Tibial artery (tissue), 4 donors: ENCODE data around the gene INHBE.
"Not testable (repeated sequence)": the region's sequence is repeated elsewhere in the genome, so short reads cannot be mapped to it uniquely, and the experiment has no call there.

Experiments
- DNase-seq, 2 donors: peaks; one replicate each; pipeline ENCODE4 v3.0.0-alpha.2; 2019
- H3K27ac ChIP-seq, 2 donors: fragments of 200-600 bp; sonication (generic) in 1 of 2; 1 replicate in 1 of 2; 2 replicates in 1 of 2; pipeline ENCODE4 v1.5.1; 2018 to 2019; ENCODE audit warnings: mild to moderate bottlenecking in 1 of 2
- H3K27me3 ChIP-seq, 2 donors: fragments of 200-600 bp; sonication (generic) in 1 of 2; one replicate each; pipeline versions ENCODE4 v1.5.1 to v1.6.0; 2016 to 2019
- H3K36me3 ChIP-seq, 3 donors: fragments of 200-600 bp; sonication (generic) in 2 of 3; one replicate each; pipeline ENCODE4 v1.5.1; 2016 to 2019; ENCODE audit warnings: mild to moderate bottlenecking in 2 of 3
- H3K4me1 ChIP-seq, 4 donors: fragments of 200-600 bp; sonication (generic) in 2 of 4; 1 replicate in 3 of 4; 2 replicates in 1 of 4; pipeline ENCODE4 v1.5.1; 2016 to 2019
- H3K4me3 ChIP-seq, 2 donors: fragments of 200-600 bp; sonication (generic) in 1 of 2; 1 replicate in 1 of 2; 2 replicates in 1 of 2; pipeline ENCODE4 v1.5.1; 2018 to 2019; ENCODE audit warnings: mild to moderate bottlenecking in 2 of 2
- H3K9me3 ChIP-seq, 3 donors: fragments of 200-600 bp; sonication (generic) in 1 of 3; one replicate each; pipeline ENCODE4 v1.5.1; 2016 to 2019
- CTCF ChIP-seq, 2 experiments: fragments of 200-600 bp in 1 of 2; fragments of 450-650 bp in 1 of 2; IDR thresholded peaks; one replicate each; pipeline ENCODE4 v1.5.1; 2017 to 2019; ENCODE audit warnings: antibody characterized with exemption in 2 of 2, mild to moderate bottlenecking in 1 of 2, moderate library complexity in 1 of 2
- intact Hi-C: fragments of 100-400 bp; cut with DNase I; formaldehyde crosslinking; loops from one replicate; pipeline ENCODE4 v1.15.0; 2023; ENCODE audit warnings: low total_unique reads

INHBE gene

GRCh38 chr12:57491393-57492280 is 36.5 kb downstream of the INHBE start:
- Histone ChIP-seq H3K27me3 (no peaks in the 10 kb centered on the region), H3K4me3 (no peak overlapping the region), H3K27ac (no peak overlapping the region), H3K4me1 (peaks cover 0 to 17% (median 13%) of the 10 kb centered on the region in 4 donors), H3K36me3 (peaks cover 34 to 56% (median 55%) of the 10 kb centered on the region in 3 donors), H3K9me3 (no peaks in the 10 kb centered on the region)
- no peak for DNase-seq
- intact Hi-C loops: no loop called here
- TF ChIP-seq CTCF (IDR thresholded peaks at IDR 0.05): no peak

- H3K4me1 ChIP-seq, DNase-seq, intact Hi-C loops, H3K4me3 ChIP-seq, H3K27ac ChIP-seq, H3K27me3 ChIP-seq, H3K9me3 ChIP-seq: not testable (repeated sequence)
- H3K36me3 ChIP-seq: peaks cover 50 to 76% (median 72%) of the 10 kb centered on the region in 3 donors
Measured at GRCh38 chr12:57495051-57495701, 40.1 kb downstream of the INHBE start.

- TF ChIP-seq CTCF (IDR thresholded peaks at IDR 0.05): no peak
- H3K36me3 ChIP-seq: peaks cover 51 to 76% (median 73%) of the 10 kb centered on the region in 3 donors
Measured at GRCh38 chr12:57496822-57497221, 41.7 kb downstream of the INHBE start.

GRCh38 chr12:57497223-57498131 is 42.4 kb downstream of the INHBE start:
- H3K27me3 ChIP-seq: no peaks in the 10 kb centered on the region
- no peak for TF ChIP-seq CTCF (IDR thresholded peaks at IDR 0.05)
- H3K4me1 ChIP-seq: no peaks in the 10 kb centered on the region
- H3K36me3 ChIP-seq: peaks cover 53 to 76% (median 74%) of the 10 kb centered on the region in 3 donors
- H3K9me3 ChIP-seq: no peaks in the 10 kb centered on the region
- H3K27ac ChIP-seq: no peak overlapping the region
- DNase-seq: no peak
- H3K4me3 ChIP-seq: no peak overlapping the region
- intact Hi-C loops: no loop called here

More at GRCh38 chr12:57496822-57497221, 41.7 kb downstream of the INHBE start:
- intact Hi-C loops: no loop called here
- Histone ChIP-seq H3K27me3 (no peaks in the 10 kb centered on the region), H3K27ac (no peak overlapping the region), H3K4me1 (no peaks in the 10 kb centered on the region), H3K4me3 (no peak overlapping the region), H3K9me3 (no peaks in the 10 kb centered on the region)
- no peak for DNase-seq

- no peak overlapping the region for H3K27ac ChIP-seq
- H3K9me3 ChIP-seq: no peaks in the 10 kb centered on the region
- peaks cover 53 to 78% (median 74%) of the 10 kb centered on the region in 3 donors for H3K36me3 ChIP-seq
- no peak for TF ChIP-seq CTCF (IDR thresholded peaks at IDR 0.05)
- intact Hi-C loops: no loop called here
- H3K4me1 ChIP-seq: no peaks in the 10 kb centered on the region
- no peak overlapping the region for H3K4me3 ChIP-seq
- no peak for DNase-seq
- no peaks in the 10 kb centered on the region for H3K27me3 ChIP-seq
Measured at GRCh38 chr12:57498132-57498502, 43.0 kb downstream of the INHBE start.
